Fibroblast of lung (primary cell): ENCODE results near the gene CCDC18.

Source experiments
- EZH2 ChIP-seq: IDR thresholded peaks from 2 replicates; pipeline ENCODE4 v1.5.1; 2012; ENCODE audit warnings: low read length, control low read depth, mild to moderate bottlenecking; ENCODE audit errors: missing control alignments
- TF ChIP-seq, protein P1 (sequence below), 2 donors: IDR thresholded peaks in 1 of 2; conservative IDR thresholded peaks in 1 of 2; 1 replicate in 1 of 2; 2 replicates in 1 of 2; pipeline ENCODE4 v1.5.1; 2011 to 2012; ENCODE audit warnings: low read length in 2 of 2, control low read depth in 1 of 2, inconsistent platforms in 1 of 2, low read depth in 1 of 2, mild to moderate bottlenecking in 1 of 2

DNA sequence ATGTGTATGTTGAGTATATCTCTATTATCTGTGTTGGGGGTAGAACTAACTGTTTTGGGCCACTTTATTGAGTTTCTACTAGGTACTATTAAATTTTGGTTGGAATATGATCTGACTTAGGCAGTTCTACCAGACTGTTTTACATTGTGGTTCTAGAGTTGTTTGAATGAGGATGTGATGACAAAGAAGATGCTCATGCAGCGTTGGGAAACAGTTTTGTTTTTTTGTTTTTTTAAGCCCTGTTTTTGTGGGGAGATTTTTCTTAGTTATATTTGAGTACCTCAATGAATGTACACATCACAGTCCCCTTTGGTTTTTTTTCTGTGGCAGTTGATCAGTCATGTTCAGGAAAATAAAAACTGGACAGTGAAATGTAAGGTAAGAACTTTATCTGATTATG, 40.4 kb upstream of the CCDC18 start:
- TF ChIP-seq, protein P1, sequence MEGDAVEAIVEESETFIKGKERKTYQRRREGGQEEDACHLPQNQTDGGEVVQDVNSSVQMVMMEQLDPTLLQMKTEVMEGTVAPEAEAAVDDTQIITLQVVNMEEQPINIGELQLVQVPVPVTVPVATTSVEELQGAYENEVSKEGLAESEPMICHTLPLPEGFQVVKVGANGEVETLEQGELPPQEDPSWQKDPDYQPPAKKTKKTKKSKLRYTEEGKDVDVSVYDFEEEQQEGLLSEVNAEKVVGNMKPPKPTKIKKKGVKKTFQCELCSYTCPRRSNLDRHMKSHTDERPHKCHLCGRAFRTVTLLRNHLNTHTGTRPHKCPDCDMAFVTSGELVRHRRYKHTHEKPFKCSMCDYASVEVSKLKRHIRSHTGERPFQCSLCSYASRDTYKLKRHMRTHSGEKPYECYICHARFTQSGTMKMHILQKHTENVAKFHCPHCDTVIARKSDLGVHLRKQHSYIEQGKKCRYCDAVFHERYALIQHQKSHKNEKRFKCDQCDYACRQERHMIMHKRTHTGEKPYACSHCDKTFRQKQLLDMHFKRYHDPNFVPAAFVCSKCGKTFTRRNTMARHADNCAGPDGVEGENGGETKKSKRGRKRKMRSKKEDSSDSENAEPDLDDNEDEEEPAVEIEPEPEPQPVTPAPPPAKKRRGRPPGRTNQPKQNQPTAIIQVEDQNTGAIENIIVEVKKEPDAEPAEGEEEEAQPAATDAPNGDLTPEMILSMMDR (conservative IDR thresholded peaks at IDR 0.05 in 1 of 2, IDR thresholded peaks at IDR 0.05 in 1 of 2; ENCODE audit: low read depth in 1 of 2, low read length in 2 of 2), result no peak
- TF ChIP-seq EZH2, result no peak
